LNCAP (cell line): ENCODE data around the gene CEACAM4.

Experiments used
- CTCF ChIP-seq: fragments of 450-650 bp; IDR thresholded peaks from 2 replicates; pipeline ENCODE4 v1.5.1; 2017; ENCODE audit warnings: mild to moderate bottlenecking

CEACAM4 gene

GRCh38 chr19:41578886-41579285 lies 48.0 kb downstream of the CEACAM4 start:
- no peak for TF ChIP-seq CTCF

- no peak for TF ChIP-seq CTCF
These were observed 49.0 kb downstream of the CEACAM4 start for GRCh38 chr19:41577833-41578232.

GRCh38 chr19:41577144-41577830 lies 49.6 kb downstream of the CEACAM4 start:
- TF ChIP-seq CTCF = no peak

- TF ChIP-seq CTCF = no peak
These were observed 50.9 kb downstream of the CEACAM4 start, which contains the start of gene CEACAM21 for GRCh38 chr19:41575998-41576397. Gene CEACAM21 (plus strand): TSS chr19:41576166. CDS start chr19:41576275, 109 bp downstream.

- TF ChIP-seq CTCF = peak; percentile 71
These were observed 56.2 kb downstream of the CEACAM4 start for GRCh38 chr19:41570639-41571112.

- no peak for TF ChIP-seq CTCF
These were observed 56.7 kb downstream of the CEACAM4 start for GRCh38 chr19:41570179-41570578.

- TF ChIP-seq CTCF = no peak
These were observed 57.3 kb downstream of the CEACAM4 start for GRCh38 chr19:41569481-41570150.
